ENCODE measurements around the gene UST. TPM values are rescaled to one million over a fixed set of nuclear protein-coding genes. Genes with fewer than 3 reads are reported as not detected.

UST gene
- 5.7 and 6.8 TPM in 2 replicates for total RNA-seq (2014; rRNA removed; shearing (Covaris generic))

DNA sequence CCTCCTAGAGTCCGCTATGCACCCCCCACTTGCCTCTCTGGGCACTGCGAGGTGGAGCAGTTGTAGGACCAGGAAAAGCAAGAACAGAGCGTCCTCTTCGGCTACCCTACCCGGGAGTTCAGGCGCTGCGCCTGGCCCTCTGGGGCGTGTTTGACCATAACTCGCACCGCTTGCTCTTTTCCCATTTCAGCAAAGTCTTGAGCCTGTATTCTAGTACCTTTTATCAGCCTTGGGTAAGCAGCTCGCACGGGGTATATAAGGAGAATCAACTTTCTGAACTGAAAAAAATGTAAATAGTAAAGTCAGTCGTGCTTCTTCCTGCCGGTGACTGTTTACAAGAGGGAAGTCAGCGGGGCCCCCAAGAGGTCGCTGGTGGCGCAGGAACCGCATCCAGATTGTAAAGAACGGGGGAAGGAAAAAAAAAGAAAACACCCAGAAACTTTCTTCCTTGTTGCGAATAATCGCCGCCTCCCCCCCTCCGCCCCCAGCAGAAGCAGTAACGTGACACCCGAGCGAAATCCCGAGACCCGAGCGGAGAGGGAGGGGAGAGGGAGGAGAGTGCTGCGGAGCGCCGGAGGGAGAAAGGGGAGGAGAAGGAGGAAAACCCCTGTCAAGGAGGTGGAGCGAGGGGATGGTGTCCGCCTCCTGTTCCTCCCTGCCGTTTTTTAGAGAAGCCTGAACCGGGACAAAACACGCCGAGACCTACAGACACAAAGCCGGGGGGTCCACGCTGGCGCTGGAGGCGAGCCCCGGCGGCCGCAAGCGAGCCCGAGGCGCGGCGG lies at the start of gene UST:
UST (plus strand) TSS at position 668 of the 782 bp plus-strand sequence. CDS start 401 bp downstream, outside the sequence.
- DNase-seq (ENCODE audit: low read depth), result peak; percentile 94

- DNase-seq (ENCODE audit: low read depth), result no peak
Observed at GRCh38 chr6:148697895-148698440, 48.9 kb upstream of the UST start.

- no peak for DNase-seq (ENCODE audit: low read depth)
Observed at GRCh38 chr6:148698671-148699180, 48.1 kb upstream of the UST start.

DNA sequence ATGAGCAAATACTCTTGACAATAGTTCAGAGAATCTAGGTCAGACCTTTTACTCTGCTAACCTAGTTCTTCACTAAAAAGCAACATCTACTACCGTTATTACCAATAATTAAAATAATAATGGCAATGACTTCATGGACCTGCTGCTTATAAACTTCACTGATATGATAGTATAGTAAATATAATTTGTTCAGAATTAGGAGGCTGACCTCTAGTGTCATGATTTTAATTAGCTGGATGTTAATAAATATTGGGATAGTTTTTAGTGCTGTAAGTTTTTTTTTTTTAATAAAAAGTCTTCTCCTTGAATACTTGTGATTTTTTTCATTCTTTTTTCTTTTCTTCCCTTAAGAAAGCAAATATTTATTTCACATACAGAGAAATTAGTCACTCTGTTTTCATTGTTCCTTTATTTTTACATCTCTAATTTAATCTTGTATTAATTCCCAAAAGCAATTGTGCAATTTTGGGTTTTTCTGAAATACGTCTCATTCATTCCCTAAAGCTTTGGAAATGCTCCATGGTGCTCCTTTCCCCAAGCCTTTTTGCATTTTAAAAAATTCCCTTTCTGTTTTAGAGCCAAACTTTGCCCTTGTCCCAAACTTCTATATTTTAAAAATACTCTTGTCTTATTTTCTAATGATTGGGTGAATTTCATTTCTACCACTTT lies 46.6 kb upstream of the UST start:
- DNase-seq (ENCODE audit: low read depth), result no peak

- peak; percentile 65 for DNase-seq (ENCODE audit: low read depth)
Observed at GRCh38 chr6:148700741-148701311, 46.0 kb upstream of the UST start.

- DNase-seq (ENCODE audit: low read depth), result no peak
Observed at GRCh38 chr6:148701375-148701774, 45.5 kb upstream of the UST start.

GRCh38 chr6:148703900-148704299 lies 42.9 kb upstream of the UST start:
- no peak for DNase-seq (ENCODE audit: low read depth)

DNA sequence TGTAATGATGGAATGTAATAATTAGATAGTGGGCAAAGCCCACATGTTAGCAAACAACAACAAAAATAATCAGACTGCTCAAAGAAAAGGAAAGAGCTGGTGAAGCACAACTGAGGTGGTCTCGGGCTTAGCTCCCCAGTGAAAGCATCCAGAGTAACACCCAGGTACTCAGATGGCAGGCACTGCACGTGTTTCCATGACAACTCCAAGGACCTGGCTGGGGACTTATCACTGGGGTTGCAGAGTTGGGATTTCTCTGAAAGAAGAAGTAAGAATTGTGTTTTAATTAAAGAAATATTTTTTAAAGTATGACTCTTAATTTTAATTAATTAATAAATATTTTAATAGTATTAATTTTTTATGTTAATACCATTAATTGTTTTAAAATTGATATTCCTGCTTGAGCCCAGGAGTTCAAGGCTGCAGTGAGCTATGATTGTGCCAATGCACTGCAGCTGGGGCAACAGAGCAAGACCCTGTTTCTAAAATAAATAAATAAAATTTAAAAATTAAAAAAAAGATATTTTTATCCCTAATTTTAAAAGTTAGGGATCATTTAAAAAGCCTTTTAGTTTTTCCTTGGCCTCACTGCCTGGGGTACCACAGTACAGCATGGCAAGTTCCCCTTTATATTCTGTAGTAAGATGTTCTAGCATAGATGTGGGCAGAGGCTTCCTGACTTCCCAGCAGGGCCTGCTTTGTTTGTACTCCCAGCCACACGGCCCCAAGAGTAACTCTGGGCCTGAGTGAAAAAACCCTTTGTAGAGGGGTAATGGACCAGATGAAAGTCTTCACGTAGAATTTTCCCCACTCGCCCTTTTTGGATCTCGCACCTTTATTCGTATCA lies 42.2 kb upstream of the UST start:
- no peak for DNase-seq (ENCODE audit: low read depth)

- DNase-seq (ENCODE audit: low read depth), result no peak
Observed at GRCh38 chr6:148708707-148709106, 38.1 kb upstream of the UST start.

DNA sequence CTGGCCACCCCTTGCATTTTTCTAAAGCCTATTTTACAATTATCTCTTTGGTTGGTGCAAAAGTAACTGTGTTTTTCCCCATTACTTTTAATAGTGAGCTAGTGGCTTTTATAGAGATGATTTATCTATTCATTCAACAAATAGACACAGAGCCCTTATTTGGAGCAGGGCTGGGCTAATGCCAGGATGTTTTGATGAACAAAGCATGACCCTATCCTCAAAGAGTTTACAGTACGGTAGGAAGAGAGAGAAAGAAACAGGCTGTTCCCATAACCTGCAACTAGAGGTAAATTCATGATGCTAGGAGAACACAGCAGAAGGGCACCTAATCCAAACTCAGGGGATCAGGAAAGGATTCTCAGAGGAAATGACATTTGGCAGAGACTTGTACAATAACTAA lies 37.3 kb upstream of the UST start:
- no peak for DNase-seq (ENCODE audit: low read depth)

GRCh38 chr6:148711833-148712654 lies 34.8 kb upstream of the UST start:
- DNase-seq (ENCODE audit: low read depth), result no peak

- no peak for DNase-seq (ENCODE audit: low read depth)
Observed at GRCh38 chr6:148713033-148713738, 33.6 kb upstream of the UST start.

- no peak for DNase-seq (ENCODE audit: low read depth)
Observed at GRCh38 chr6:148713921-148714320, 32.9 kb upstream of the UST start.

DNA sequence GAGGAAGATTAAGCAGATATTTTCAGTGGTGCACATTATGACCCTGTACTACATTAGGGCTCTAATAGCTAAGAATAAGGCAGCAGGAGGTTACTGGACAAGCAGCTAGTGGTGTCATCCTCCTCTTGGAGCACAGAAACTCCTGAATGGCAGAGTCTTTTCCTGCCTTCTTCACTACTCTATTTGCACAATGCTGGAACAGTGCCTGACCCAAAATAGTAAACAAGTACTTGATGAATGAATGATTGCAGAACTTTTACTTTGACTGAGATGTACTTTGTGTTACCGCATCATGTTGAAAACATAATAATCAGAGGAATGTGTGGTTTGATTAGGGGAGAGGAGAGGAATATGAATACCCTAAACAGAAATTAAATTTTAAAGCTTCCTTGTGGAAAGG lies 30.0 kb upstream of the UST start:
- no peak for DNase-seq (ENCODE audit: low read depth)

GRCh38 chr6:148720406-148720805 lies 26.4 kb upstream of the UST start:
- no peak for DNase-seq (ENCODE audit: low read depth)

DNA sequence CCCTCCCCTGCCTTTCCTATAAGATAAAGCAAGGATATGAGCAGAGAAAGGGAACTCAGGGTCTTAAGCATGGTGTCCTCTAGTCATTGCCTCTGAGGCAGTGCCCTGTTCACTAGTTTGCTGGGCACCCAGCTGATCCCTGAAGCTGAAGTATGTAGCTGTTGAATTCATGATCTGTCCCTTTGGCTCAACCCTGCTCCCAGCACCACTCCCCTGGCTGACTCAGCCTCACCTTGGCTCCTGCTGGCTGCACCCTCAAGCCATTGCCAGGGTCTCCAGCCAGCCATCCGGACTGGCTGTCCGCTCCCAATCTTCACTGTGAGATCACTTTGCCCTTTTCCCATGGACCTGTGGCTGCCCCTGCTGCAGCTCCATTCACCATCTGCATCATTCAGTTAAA lies 25.9 kb upstream of the UST start:
- no peak for DNase-seq (ENCODE audit: low read depth)

DNA sequence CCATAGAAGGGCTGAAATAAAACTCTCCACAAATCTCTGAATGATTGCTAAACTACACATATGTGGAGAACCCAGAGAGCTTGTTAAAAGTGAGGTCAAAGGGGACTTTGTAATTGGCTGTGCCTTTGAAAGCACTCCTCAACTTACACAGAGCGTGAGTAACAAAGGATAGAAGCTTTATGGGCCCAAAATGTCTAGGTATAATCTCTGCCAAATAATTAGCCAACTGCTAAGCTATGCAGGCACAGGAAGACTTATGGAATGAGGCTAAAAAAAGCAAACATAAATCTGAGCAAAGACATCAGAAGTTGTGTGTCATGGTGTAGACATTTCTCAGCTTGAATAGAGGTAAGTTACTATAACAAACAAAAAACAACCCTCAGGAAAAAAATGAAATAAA lies 23.3 kb upstream of the UST start:
- no peak for DNase-seq (ENCODE audit: low read depth)

- no peak for DNase-seq (ENCODE audit: low read depth)
Observed at GRCh38 chr6:148724428-148724827, 22.4 kb upstream of the UST start.

DNA sequence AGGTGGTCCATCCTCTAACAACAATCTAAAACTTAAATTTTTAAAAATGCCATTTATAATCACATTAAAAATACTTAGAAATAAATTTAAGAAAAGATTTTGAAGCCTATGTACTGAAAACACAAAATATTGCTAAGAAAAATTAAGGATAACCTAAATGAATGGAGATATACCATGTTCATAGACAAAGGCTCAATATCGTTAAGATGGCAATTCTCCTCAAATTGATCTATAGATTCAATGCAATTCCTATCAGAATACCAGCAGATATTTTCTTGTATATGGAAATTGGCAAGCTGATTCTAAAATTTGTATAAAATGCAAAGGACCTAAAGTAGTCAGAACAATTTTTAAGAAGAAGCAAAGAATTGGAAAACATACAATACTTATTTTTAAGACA lies 19.7 kb upstream of the UST start:
- DNase-seq (ENCODE audit: low read depth), result no peak

GRCh38 chr6:148735989-148736388 lies 10.8 kb upstream of the UST start:
- no peak for DNase-seq (ENCODE audit: low read depth)

Data from RPMI7951 (cell line).